Sigmoid colon (tissue), 7 donors: ENCODE data around the gene CLSTN2. TPM values are rescaled to one million over a fixed set of nuclear protein-coding genes. Genes with fewer than 3 reads are reported as not detected.

Experiments used
- DNase-seq: peaks from one replicate; pipeline ENCODE4 v3.0.0-alpha.2; 2019
- H3K27ac ChIP-seq, 4 donors: fragments of 200-600 bp; sonication (generic); one replicate each; pipeline ENCODE4 v1.5.1; 2016 to 2019; ENCODE audit warnings: mild to moderate bottlenecking in 1 of 4
- H3K27me3 ChIP-seq, 3 donors: fragments of 200-600 bp; sonication (generic); one replicate each; pipeline ENCODE4 v1.5.1; 2019; ENCODE audit warnings: mild to moderate bottlenecking in 1 of 3
- H3K36me3 ChIP-seq, 4 donors: fragments of 200-600 bp; sonication (generic); one replicate each; pipeline ENCODE4 v1.5.1; 2016 to 2019
- H3K4me1 ChIP-seq, 4 donors: fragments of 200-600 bp; sonication (generic); one replicate each; pipeline ENCODE4 v1.5.1; 2017 to 2019
- H3K4me3 ChIP-seq, 4 donors: fragments of 200-600 bp; sonication (generic); one replicate each; pipeline ENCODE4 v1.5.1; 2017 to 2019; ENCODE audit warnings: mild to moderate bottlenecking in 2 of 4, moderate library complexity in 1 of 4
- H3K9me3 ChIP-seq, 4 donors: fragments of 200-600 bp in 3 of 4; sonication (generic) in 3 of 4; one replicate each; pipeline versions ENCODE4 v1.5.1 to v1.6.1; 2013 to 2019
- EP300 ChIP-seq, 4 donors: sonication (generic); formaldehyde crosslinking; IDR thresholded peaks; one replicate each; pipeline ENCODE4 v1.6.1; 2017; ENCODE audit warnings: antibody characterized with exemption in 4 of 4
- POLR2A ChIP-seq, 2 donors: fragments of 450-650 bp; IDR thresholded peaks; one replicate each; pipeline ENCODE4 v1.6.1; 2016; ENCODE audit warnings: antibody characterized with exemption in 2 of 2, mild to moderate bottlenecking in 2 of 2, moderate library complexity in 2 of 2
- POLR2AphosphoS5 ChIP-seq, 4 donors: sonication (generic); formaldehyde crosslinking; IDR thresholded peaks; one replicate each; pipeline ENCODE4 v1.6.1; 2017; ENCODE audit warnings: antibody characterized with exemption in 4 of 4
- WGBS, 2 donors: extraction: QIAGEN DNeasy Blood & Tissue Kit; methylation state at CpG; one replicate each; pipeline ENCODE4 v1.1.7; 2013; 5-methylcytosine and 5-hydroxymethylcytosine counted together
- intact Hi-C: fragments of 100-400 bp; cut with DNase I; formaldehyde crosslinking; loops from one replicate; pipeline ENCODE4 v1.15.1; 2023
- polyA plus RNA-seq, 3 donors: library from polyadenylated mRNA; stranded (reverse); fragments of 200-250 nt; gene quantifications; one replicate each; pipeline ENCODE4 v1.2.3, GENCODE V29; 2013
- total RNA-seq, 4 donors: library from RNA; depleted of rRNA; stranded (reverse); fragments of >200 nt; gene quantifications; one replicate each; pipeline ENCODE4 v1.1.0, GENCODE V29; 2016
- TF ChIP-seq, protein P1 (sequence below), 4 experiments: fragments of 450-650 bp in 3 of 4; fragments of 200-600 bp in 1 of 4; IDR thresholded peaks; one replicate each; pipeline ENCODE4 v1.5.1; 2016 to 2019; ENCODE audit warnings: antibody characterized with exemption in 4 of 4, mild to moderate bottlenecking in 3 of 4, moderate library complexity in 2 of 4
- donor health status: healthy with polysubstance abuse.
- donor health status: Bipolar disorder and iron deficiency.
- donor health status: healthy.

CLSTN2 gene
- total and polyA plus RNA-seq, 7 donors: 0.23 to 8.3 (median 2.7) TPM

DNA sequence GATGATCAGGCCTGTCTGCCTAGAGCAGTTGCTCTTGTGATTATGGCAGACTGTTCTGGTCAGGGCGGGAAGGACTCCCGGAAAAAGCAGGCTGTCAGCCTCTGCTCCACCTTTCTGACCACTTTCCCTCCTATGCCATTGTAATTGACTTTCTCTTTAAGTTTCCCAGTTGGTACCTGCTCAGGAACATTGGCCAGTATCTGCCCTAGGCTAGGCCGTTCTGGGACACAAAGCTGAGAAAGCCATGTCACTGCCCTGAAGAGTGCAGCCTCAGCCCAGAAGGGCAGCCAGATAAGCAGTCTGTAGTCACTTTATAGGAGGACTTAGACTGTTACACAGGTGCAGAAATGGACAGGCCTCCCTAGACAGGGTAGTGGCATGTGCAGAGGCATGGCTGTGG is 80.8 kb downstream of the CLSTN2 start:
- DNase-seq: no peak

DNA sequence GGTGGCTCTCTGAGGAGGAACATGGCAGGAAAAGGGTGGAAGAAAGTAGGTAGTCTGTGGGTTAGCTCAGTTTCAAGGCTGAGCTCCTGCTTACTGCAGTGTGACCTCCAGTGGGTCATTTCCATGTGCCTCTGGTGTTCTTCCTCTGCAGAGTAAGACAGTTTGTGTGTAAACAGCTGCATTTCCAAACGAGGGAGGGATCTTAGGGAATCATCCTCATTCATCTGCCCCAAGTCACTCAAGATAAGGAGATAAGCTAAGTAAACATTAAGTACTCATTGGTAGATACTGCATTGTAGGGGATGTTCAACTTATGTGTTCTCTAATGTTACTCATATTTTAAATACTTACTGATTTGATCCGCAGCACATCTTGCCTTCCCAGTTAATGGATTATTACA is 83.6 kb downstream of the CLSTN2 start:
- Histone ChIP-seq H3K27me3 (no peaks in the 10 kb centered on the region), H3K27ac (no peak overlapping the region), H3K36me3 (no peaks in the 10 kb centered on the region), H3K4me1 (peaks cover 0 to 17% (median 16%) of the 10 kb centered on the region in 4 donors), H3K9me3 (no peaks in the 10 kb centered on the region), H3K4me3 (no peak overlapping the region)
- DNase-seq: no peak
- intact Hi-C loops: no loop called here
- TF ChIP-seq, protein P1, sequence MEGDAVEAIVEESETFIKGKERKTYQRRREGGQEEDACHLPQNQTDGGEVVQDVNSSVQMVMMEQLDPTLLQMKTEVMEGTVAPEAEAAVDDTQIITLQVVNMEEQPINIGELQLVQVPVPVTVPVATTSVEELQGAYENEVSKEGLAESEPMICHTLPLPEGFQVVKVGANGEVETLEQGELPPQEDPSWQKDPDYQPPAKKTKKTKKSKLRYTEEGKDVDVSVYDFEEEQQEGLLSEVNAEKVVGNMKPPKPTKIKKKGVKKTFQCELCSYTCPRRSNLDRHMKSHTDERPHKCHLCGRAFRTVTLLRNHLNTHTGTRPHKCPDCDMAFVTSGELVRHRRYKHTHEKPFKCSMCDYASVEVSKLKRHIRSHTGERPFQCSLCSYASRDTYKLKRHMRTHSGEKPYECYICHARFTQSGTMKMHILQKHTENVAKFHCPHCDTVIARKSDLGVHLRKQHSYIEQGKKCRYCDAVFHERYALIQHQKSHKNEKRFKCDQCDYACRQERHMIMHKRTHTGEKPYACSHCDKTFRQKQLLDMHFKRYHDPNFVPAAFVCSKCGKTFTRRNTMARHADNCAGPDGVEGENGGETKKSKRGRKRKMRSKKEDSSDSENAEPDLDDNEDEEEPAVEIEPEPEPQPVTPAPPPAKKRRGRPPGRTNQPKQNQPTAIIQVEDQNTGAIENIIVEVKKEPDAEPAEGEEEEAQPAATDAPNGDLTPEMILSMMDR (IDR thresholded peaks at IDR 0.05): no peak
- no peak for TF ChIP-seq EP300 (IDR thresholded peaks at IDR 0.05)
- TF ChIP-seq POLR2AphosphoS5 (IDR thresholded peaks at IDR 0.05): no peak
- TF ChIP-seq POLR2A (IDR thresholded peaks at IDR 0.05): no peak
- WGBS, 2 donors: 41 to 49% methylated on average over 2 of the region's 2 CpGs

More for the DNA sequence above, 80.8 kb downstream of the CLSTN2 start:
- Histone ChIP-seq H3K36me3 (no peaks in the 10 kb centered on the region), H3K27me3 (no peaks in the 10 kb centered on the region), H3K4me1 (no peaks in the 10 kb centered on the region), H3K9me3 (no peaks in the 10 kb centered on the region), H3K27ac (no peak overlapping the region), H3K4me3 (no peak overlapping the region)
- intact Hi-C loops: no loop called here
- 70 to 92% methylated on average over 3 of the region's 3 CpGs for whole genome bisulfite sequencing, 2 donors
- TF ChIP-seq POLR2A (IDR thresholded peaks at IDR 0.05) (no peak), EP300 (IDR thresholded peaks at IDR 0.05) (no peak), POLR2AphosphoS5 (IDR thresholded peaks at IDR 0.05) (no peak)
- TF ChIP-seq, protein P1 (IDR thresholded peaks at IDR 0.05): no peak

DNA sequence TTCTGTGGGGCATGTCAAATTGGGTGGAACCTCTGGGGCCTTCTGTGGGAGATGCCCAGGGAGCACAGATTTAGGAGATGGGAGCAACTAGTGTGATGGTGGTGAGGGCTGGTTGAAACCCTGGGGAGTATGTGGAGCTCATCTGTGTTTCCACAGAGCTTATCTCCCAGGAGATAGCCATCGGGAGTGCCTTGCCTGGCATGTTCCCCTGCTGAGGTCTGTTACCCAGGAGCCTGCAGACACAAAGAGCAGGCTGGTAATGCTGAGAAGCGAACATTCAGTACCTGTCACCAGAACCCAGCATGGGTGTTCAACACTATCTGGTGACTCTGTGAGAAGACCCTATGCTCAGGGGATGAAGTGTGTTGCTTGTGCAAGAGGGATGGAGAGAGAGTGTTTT is 85.0 kb downstream of the CLSTN2 start:
- no peak for DNase-seq
- H3K4me3 ChIP-seq: no peak overlapping the region
- H3K4me1 ChIP-seq: peaks cover 0 to 26% (median 23%) of the 10 kb centered on the region in 4 donors
- no peaks in the 10 kb centered on the region for H3K27me3 ChIP-seq
- intact Hi-C loops: no loop called here
- H3K9me3 ChIP-seq: no peaks in the 10 kb centered on the region
- H3K27ac ChIP-seq: no peak overlapping the region
- TF ChIP-seq EP300 (IDR thresholded peaks at IDR 0.05): no peak
- no peak for TF ChIP-seq POLR2A (IDR thresholded peaks at IDR 0.05)
- TF ChIP-seq, protein P1 (IDR thresholded peaks at IDR 0.05): no peak
- TF ChIP-seq POLR2AphosphoS5 (IDR thresholded peaks at IDR 0.05): no peak
- no peaks in the 10 kb centered on the region for H3K36me3 ChIP-seq
- WGBS, 2 donors: 74 to 76% methylated on average over 2 of the region's 2 CpGs

DNA sequence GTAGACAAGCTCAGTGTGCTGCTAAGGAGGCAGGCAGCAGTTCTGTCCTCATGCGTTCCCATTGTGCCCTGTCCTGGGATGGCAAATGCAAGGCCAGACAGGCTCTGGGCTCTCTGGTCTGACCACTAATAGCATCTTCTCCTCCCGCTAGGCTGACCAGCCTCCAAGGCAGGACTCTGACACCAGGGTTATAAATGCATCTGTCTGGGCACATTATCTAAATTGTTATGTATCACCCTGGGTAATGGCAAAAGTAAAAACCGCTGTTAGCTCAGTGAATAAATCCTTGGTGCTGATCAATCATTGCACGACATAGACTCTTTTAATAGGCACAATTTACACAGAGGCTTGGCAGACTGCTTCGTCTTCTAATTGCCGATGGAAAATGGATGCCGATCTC is 85.6 kb downstream of the CLSTN2 start:
- TF ChIP-seq EP300 (IDR thresholded peaks at IDR 0.05) (no peak), POLR2AphosphoS5 (IDR thresholded peaks at IDR 0.05) (no peak), POLR2A (IDR thresholded peaks at IDR 0.05) (no peak)
- TF ChIP-seq, protein P1 (IDR thresholded peaks at IDR 0.05): no peak
- Histone ChIP-seq H3K36me3 (no peaks in the 10 kb centered on the region), H3K4me3 (no peak overlapping the region), H3K27ac (no peak overlapping the region), H3K9me3 (no peaks in the 10 kb centered on the region), H3K27me3 (no peaks in the 10 kb centered on the region), H3K4me1 (peaks cover 0 to 26% (median 23%) of the 10 kb centered on the region in 4 donors)
- 65 to 77% methylated on average over 7 of the region's 7 CpGs for whole genome bisulfite sequencing, 2 donors
- intact Hi-C loops: no loop called here
- no peak for DNase-seq

DNA sequence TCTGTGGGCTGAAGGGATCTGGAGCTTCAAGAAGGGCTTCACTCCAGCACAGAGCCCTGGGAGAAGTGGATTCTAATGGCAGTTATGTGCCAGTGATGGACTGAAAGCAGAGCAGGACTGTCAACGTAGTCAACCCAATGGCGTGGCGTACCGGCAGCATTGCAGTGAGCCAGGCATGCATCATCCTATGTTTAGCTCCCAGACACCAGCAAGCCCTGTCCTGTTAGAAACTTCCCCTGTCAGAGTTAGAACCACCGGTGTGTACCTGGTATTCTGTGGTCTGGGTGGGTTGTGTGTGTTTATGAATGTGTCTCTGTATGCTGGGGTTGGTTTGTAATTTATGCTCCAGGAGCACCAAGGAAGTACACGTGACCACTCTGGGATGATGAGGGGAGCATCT is 86.3 kb downstream of the CLSTN2 start:
- no peak for DNase-seq
- Histone ChIP-seq H3K4me1 (peaks cover 0 to 26% (median 23%) of the 10 kb centered on the region in 4 donors), H3K9me3 (no peaks in the 10 kb centered on the region), H3K27ac (no peak overlapping the region), H3K27me3 (no peaks in the 10 kb centered on the region), H3K4me3 (no peak overlapping the region), H3K36me3 (no peaks in the 10 kb centered on the region)
- intact Hi-C loops: no loop called here
- TF ChIP-seq EP300 (IDR thresholded peaks at IDR 0.05) (no peak), POLR2AphosphoS5 (IDR thresholded peaks at IDR 0.05) (no peak), POLR2A (IDR thresholded peaks at IDR 0.05) (no peak)
- TF ChIP-seq, protein P1 (IDR thresholded peaks at IDR 0.05): no peak
- WGBS, 2 donors: 92 to 94% methylated on average over 6 of the region's 6 CpGs
